ENCODE data around the gene ASB6. TPM values are rescaled to one million over a fixed set of nuclear protein-coding genes. Genes with fewer than 3 reads are reported as not detected.
"Not testable (repeated sequence)": the region's sequence is repeated elsewhere in the genome, so short reads cannot be mapped to it uniquely, and the experiment has no call there.

Gene ASB6
- total RNA-seq, 2 experiments from 2014 or later = 19.0 to 21.4 TPM

DNA sequence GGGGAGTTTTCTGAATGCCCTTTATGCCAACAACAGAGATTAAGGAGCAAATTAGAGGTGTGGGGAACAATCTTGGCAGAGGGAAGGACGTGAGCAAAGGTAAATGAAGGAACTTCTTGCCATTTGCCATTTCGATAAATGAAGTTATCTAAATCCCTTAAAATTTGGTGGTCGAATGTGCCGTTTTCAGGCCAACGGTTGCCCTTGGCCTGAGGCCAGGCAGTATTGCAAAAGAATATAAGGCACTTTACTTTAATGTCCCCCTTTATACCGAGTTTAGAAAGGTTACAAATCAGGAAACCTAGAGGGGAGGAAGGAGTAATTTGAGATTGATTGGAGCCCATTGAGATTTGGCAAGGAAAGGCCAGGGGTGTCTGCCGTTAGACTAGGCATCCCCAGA is 47.3 kb downstream of the ASB6 start:
- H2AFZ ChIP-seq (ENCODE audit: low read length) = no peak overlapping the region
- CTCF ChIA-PET (ENCODE audit: unreplicated experiment) = no interaction called here
- TF ChIP-seq, protein P1, sequence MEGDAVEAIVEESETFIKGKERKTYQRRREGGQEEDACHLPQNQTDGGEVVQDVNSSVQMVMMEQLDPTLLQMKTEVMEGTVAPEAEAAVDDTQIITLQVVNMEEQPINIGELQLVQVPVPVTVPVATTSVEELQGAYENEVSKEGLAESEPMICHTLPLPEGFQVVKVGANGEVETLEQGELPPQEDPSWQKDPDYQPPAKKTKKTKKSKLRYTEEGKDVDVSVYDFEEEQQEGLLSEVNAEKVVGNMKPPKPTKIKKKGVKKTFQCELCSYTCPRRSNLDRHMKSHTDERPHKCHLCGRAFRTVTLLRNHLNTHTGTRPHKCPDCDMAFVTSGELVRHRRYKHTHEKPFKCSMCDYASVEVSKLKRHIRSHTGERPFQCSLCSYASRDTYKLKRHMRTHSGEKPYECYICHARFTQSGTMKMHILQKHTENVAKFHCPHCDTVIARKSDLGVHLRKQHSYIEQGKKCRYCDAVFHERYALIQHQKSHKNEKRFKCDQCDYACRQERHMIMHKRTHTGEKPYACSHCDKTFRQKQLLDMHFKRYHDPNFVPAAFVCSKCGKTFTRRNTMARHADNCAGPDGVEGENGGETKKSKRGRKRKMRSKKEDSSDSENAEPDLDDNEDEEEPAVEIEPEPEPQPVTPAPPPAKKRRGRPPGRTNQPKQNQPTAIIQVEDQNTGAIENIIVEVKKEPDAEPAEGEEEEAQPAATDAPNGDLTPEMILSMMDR (conservative IDR thresholded peaks at IDR 0.05; ENCODE audit: low read length) = no peak
- TF ChIP-seq EZH2phosphoT487 (IDR thresholded peaks at IDR 0.05; ENCODE audit: borderline replicate concordance, low read depth, low read length) = no peak

DNA sequence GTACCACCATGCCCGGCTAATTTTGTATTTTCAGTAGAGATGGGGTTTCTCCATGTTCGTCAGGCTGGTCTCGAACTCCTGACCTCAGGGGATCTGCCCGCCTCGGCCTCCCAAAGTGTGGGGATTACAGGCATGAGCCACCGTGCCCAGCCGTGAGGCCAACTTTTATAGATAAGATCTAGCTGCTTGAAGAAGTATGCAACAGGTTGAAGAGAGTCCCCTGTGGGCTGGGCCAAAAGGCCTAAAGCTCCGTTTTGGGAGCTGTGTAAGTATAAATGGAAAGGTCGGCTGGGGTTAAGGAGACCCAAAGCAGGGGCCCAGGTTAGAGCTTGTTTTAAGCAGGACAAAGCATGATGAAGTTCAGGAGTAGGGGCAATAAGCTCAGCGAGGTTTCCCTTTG is 49.2 kb downstream of the ASB6 start:
- H3K4me1 ChIP-seq (ENCODE audit: insufficient read depth, low read length, poor library complexity, severe bottlenecking); H3K4me3 ChIP-seq (ENCODE audit: low read depth, low read length, poor library complexity, severe bottlenecking); H2AFZ ChIP-seq (ENCODE audit: low read length); CTCF ChIA-PET (ENCODE audit: unreplicated experiment); intact Hi-C loops (cut with micrococcal nuclease; ENCODE audit: unreplicated experiment); H3K4me2 ChIP-seq (ENCODE audit: low read length); H3K9me2 ChIP-seq (ENCODE audit: insufficient read depth, low read length); H3K79me2 ChIP-seq (ENCODE audit: insufficient read depth, low read depth, low read length); BruUV-seq (replicated peaks); H4K20me1 ChIP-seq (ENCODE audit: insufficient read depth, low read length); DNase-seq (ENCODE audit: low spot score); H3K27ac ChIP-seq (ENCODE audit: low read depth, low read length, poor library complexity, severe bottlenecking); H3K9me3 ChIP-seq (ENCODE audit: low read length); H3K36me3 ChIP-seq (ENCODE audit: insufficient read depth, low read length): not testable (repeated sequence)
- POLR2A ChIA-PET = interaction anchor here (0.6 to 0.7 kb wide), 6 partner anchors 11 to 475 kb away, joined by 3 to 4 read pairs (median 3); no protein-coding TSS in a partner anchor

More for the DNA sequence above, 47.3 kb downstream of the ASB6 start:
- H3K9me2 ChIP-seq (ENCODE audit: insufficient read depth, low read length) = no peaks in the 10 kb centered on the region
- intact Hi-C loops (cut with micrococcal nuclease; ENCODE audit: unreplicated experiment) = no loop called here
- H4K20me1 ChIP-seq (ENCODE audit: insufficient read depth, low read length) = no peaks in the 10 kb centered on the region
- H3K4me1 ChIP-seq (ENCODE audit: insufficient read depth, low read length, poor library complexity, severe bottlenecking) = no peaks in the 10 kb centered on the region
- H3K4me3 ChIP-seq (ENCODE audit: low read depth, low read length, poor library complexity, severe bottlenecking) = no peak overlapping the region
- no peak for DNase-seq (ENCODE audit: low spot score)
- no TSS peak for BruUV-seq (replicated peaks)
- H3K9me3 ChIP-seq (ENCODE audit: low read length) = no peaks in the 10 kb centered on the region
- POLR2A ChIA-PET = no interaction called here
- no peaks in the 10 kb centered on the region for H3K36me3 ChIP-seq (ENCODE audit: insufficient read depth, low read length)
- no peaks in the 10 kb centered on the region for H3K79me2 ChIP-seq (ENCODE audit: insufficient read depth, low read depth, low read length)
- H3K4me2 ChIP-seq (ENCODE audit: low read length) = no peak overlapping the region
- no peak overlapping the region for H3K27ac ChIP-seq (ENCODE audit: low read depth, low read length, poor library complexity, severe bottlenecking)

DNA sequence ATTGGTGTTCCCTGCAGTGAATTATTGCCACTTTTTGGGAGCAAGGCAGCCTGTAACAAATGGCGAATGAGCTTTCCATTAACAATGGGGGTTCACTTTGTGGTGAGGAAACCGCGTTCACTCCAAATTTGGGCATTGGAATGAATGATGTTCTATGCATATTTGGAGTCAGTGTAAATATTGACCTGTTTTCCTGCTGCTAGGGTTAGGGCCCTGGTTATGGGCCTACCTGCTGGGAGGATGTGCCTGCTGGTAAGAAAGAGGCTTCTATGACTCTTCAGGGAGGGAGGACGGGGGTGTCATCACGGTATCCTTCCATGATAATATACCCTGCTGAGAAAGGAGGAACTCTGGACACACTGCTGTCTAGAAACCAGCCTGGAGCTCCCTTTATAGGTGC is 50.0 kb downstream of the ASB6 start:
- H4K20me1 ChIP-seq (ENCODE audit: insufficient read depth, low read length) = no peaks in the 10 kb centered on the region
- POLR2A ChIA-PET = interaction anchor here (0.7 kb wide), 1 partner anchor 60 kb away, joined by 4 read pairs; no protein-coding TSS in a partner anchor
- H3K9me3 ChIP-seq (ENCODE audit: low read length) = no peaks in the 10 kb centered on the region
- H3K27ac ChIP-seq (ENCODE audit: low read depth, low read length, poor library complexity, severe bottlenecking) = no peak overlapping the region
- H3K9me2 ChIP-seq (ENCODE audit: insufficient read depth, low read length) = no peaks in the 10 kb centered on the region
- no peak overlapping the region for H3K4me2 ChIP-seq (ENCODE audit: low read length)
- DNase-seq (ENCODE audit: low spot score) = no peak
- CTCF ChIA-PET (ENCODE audit: unreplicated experiment) = no interaction called here
- H3K4me3 ChIP-seq (ENCODE audit: low read depth, low read length, poor library complexity, severe bottlenecking) = no peak overlapping the region
- H3K4me1 ChIP-seq (ENCODE audit: insufficient read depth, low read length, poor library complexity, severe bottlenecking) = no peaks in the 10 kb centered on the region
- H2AFZ ChIP-seq (ENCODE audit: low read length) = no peak overlapping the region
- no peak for TF ChIP-seq EZH2phosphoT487 (IDR thresholded peaks at IDR 0.05; ENCODE audit: borderline replicate concordance, low read depth, low read length)
- TF ChIP-seq, protein P1 (conservative IDR thresholded peaks at IDR 0.05; ENCODE audit: low read length) = no peak
- BruUV-seq (replicated peaks) = no TSS peak
- H3K79me2 ChIP-seq (ENCODE audit: insufficient read depth, low read depth, low read length) = no peaks in the 10 kb centered on the region
- intact Hi-C loops (cut with micrococcal nuclease; ENCODE audit: unreplicated experiment) = no loop called here
- H3K36me3 ChIP-seq (ENCODE audit: insufficient read depth, low read length) = no peaks in the 10 kb centered on the region
